Keratinocyte (primary cell): Measurements from ENCODE around the gene FOXL3.

Experiments
- EZH2 ChIP-seq: IDR thresholded peaks from one replicate; pipeline ENCODE4 v1.6.1; 2012; ENCODE audit warnings: inconsistent platforms, mild to moderate bottlenecking, low read length, moderate library complexity
- TF ChIP-seq, protein P1 (sequence below), 3 experiments: IDR thresholded peaks in 1 of 3; conservative IDR thresholded peaks in 1 of 3; optimal IDR thresholded peaks in 1 of 3; 2 replicates in 2 of 3; 3 replicates in 1 of 3; pipeline versions ENCODE3 to v1.5.1; 2011; ENCODE audit warnings: low read length in 3 of 3, mild to moderate bottlenecking in 3 of 3, moderate library complexity in 2 of 3, control low read depth in 1 of 3, inconsistent platforms in 1 of 3; ENCODE audit not compliant: insufficient read depth in 2 of 3; ENCODE audit errors: extremely low read depth in 1 of 3

- TF ChIP-seq, protein P1, sequence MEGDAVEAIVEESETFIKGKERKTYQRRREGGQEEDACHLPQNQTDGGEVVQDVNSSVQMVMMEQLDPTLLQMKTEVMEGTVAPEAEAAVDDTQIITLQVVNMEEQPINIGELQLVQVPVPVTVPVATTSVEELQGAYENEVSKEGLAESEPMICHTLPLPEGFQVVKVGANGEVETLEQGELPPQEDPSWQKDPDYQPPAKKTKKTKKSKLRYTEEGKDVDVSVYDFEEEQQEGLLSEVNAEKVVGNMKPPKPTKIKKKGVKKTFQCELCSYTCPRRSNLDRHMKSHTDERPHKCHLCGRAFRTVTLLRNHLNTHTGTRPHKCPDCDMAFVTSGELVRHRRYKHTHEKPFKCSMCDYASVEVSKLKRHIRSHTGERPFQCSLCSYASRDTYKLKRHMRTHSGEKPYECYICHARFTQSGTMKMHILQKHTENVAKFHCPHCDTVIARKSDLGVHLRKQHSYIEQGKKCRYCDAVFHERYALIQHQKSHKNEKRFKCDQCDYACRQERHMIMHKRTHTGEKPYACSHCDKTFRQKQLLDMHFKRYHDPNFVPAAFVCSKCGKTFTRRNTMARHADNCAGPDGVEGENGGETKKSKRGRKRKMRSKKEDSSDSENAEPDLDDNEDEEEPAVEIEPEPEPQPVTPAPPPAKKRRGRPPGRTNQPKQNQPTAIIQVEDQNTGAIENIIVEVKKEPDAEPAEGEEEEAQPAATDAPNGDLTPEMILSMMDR (optimal IDR thresholded peaks at IDR 0.05 in 1 of 3, IDR thresholded peaks at IDR 0.05 in 1 of 3, conservative IDR thresholded peaks at IDR 0.05 in 1 of 3; ENCODE audit: extremely low read depth in 1 of 3, insufficient read depth in 2 of 3, low read length in 3 of 3) = peak; percentile 18 to 72 (median 60)
- no peak for TF ChIP-seq EZH2
Observed at GRCh38 chr7:266851-267840, 22.8 kb upstream of the FOXL3 start.
